GF-D8 (cell line): ENCODE measurements around the gene BTN2A1.
"Not testable (repeated sequence)": the region's sequence is repeated elsewhere in the genome, so short reads cannot be mapped to it uniquely, and the experiment has no call there.

Experiments used
- DNase-seq: peaks from one replicate; lab custom pipeline; 2025; lab: John Stamatoyannopoulos, UW

The BTN2A1 gene

DNA sequence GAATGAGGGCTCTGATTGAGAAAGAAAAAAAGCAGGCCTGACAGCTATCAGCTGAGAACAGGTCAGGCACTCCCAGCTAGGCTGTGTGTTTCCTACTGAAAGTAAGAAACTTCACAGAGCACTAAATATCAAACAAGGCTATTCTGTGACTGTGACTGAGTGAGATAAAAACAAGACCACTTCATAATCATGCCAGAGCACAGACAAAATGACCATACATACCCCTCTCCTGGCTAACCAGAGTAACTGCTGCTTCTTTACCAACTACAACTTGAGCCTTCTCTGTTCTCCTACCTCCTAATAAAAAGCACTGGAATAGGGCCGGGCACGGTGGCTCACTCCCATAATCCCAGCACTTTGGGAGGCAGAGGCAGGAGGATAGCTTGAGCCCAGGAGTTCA is 35.5 kb downstream of the BTN2A1 start:
- peak; percentile 10 for DNase-seq

DNA sequence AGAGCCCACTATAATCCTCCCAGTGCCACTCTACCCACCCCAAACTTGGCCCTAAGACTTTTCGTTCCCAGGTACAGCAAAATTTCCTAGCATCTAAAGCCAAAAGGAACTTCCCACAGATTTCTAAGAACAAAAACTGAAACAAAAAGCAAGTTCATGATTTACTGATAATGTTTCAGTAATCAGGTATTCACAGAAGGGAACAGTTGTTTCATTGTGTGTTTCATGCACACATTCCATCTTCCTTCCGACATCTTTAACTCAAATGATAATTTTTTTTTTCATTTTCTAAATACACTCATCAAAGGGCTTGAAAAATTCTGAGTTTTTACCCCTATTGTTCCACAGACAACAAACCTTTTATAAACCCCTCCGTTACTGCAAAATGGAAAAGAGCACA is 36.4 kb downstream of the BTN2A1 start:
- DNase-seq, result no peak

DNA sequence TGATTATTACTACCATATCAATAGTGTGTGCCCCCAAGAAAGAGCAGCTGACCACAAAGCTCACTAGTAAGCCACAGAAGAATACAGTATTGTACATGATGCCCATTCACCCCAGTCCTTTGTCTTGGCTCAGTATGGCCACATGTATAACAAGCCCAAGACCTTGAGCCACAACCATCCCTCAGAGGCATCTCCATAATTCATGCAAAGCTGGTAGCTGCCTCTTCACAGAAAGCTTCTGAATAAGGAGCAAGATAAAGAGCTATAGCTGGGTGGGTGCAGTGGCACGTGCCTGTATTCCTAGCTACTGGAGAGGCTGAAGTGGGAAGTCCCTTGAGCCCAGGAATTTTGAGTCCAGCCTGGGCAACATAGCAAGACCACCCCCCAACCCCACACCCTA is 37.5 kb downstream of the BTN2A1 start:
- no peak for DNase-seq

DNA sequence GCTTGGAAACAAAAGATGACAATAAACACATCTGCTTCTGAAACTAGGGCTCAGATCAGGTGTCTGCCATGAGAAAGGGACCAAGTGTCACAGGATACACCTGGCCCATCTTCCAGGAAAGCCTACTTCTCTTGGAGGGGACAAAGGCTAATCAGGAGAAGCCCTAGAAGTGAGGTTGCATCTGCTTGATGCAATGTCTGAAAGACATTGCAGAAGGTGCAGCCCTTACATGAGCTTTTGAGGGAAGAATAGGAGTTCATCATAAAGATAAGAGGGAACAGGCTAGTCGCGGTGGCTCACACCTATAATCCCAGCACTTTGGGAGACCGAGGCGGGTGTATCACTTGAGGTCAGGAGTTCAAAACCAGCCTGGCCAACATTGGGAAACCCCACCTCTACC is 39.9 kb downstream of the BTN2A1 start:
- DNase-seq, result no peak

DNA sequence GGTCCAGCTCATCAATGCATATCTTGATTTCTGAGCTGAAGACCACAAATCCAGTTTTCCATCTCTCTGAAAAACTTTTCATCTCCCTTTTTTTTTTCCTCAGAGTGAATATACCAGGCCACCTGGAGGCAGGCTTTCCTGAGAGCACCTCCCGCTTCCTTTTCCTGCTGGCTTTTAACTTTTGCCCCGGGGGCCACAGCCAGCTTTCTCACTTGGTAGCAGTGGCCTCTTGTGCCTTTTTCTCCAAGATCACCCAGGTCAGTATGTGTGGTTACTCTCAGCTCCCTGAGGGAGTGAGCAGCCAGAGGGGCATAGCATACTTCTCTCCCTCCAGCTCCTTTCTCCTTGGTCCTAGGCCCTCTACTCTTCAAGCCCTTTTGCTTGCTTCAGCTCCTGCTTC is 42.3 kb downstream of the BTN2A1 start, which contains the start of gene BTN1A1:
Gene BTN1A1 (plus strand): TSS at position 202 of the 400 bp plus-strand sequence. CDS start 984 bp downstream, outside the sequence.
- DNase-seq, result no peak

DNA sequence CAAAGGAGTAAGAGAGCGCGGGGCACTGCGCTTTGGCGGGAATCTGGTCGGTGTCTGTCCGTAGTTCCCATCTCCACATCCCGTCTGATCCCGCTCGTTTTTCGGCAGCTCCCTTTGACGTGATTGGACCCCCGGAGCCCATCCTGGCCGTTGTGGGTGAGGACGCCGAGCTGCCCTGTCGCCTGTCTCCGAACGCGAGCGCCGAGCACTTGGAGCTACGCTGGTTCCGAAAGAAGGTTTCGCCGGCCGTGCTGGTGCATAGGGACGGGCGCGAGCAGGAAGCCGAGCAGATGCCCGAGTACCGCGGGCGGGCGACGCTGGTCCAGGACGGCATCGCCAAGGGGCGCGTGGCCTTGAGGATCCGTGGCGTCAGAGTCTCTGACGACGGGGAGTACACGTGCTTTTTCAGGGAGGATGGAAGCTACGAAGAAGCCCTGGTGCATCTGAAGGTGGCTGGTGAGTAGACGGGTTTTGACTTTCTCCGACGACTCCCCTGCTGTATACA is 43.8 kb downstream of the BTN2A1 start:
- DNase-seq, result no peak

DNA sequence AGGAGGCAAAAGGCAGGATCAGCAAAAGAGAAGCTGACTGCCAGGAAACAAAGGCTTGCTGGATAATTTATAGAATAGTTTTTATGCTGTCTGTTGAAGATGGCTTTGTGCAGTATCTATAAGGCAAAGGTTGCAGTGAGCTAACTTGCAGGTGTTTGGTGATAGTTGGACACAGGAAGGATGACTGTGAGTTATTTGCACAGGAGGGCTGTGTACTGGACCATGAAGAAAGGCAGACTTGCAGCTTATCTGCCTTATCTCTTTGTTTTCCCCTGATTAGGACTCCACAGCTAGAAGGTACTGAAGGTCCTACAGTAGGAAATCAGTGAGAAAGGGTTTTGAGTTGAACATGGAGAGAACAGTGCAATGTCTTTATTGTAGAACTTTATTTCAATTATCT is 44.4 kb downstream of the BTN2A1 start:
- no peak for DNase-seq

DNA sequence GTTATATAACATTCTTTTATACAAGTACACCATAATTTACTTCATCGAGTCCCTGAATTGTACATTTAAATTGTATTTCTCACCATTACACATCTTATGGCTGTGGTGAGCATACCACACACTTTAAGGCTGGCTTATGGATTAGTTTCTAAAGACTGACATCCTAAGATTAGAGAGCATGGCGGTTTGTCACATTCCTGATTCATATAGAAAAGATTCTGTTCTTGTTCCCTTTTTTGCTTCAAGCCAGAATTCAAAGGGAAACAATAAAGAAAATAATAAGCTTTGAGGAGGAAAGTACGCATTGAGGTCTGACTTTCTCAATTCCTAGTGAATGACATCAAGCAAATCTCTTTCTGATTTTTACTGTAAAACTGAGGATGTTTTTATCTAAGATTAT is 44.9 kb downstream of the BTN2A1 start:
- DNase-seq, result no peak

DNA sequence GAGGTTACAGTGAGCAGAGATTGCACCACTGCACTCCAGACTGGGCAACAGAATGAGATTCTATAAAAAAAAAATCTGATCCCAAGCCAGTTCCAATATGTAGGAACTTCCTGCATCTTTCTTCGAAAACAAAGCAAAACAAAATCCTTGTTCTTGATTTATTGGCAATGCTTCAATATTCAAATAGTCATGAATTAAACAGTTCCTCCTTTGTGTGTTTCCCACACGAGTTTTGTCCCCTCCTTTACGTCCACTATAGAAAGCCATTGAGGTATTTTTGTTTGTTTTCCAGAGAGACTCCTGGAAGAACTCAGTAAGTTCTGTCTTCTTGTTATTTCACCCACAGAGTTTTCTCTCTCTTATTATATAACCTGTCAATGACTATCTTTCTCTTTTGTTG is 49.9 kb downstream of the BTN2A1 start:
- DNase-seq, result no peak

DNA sequence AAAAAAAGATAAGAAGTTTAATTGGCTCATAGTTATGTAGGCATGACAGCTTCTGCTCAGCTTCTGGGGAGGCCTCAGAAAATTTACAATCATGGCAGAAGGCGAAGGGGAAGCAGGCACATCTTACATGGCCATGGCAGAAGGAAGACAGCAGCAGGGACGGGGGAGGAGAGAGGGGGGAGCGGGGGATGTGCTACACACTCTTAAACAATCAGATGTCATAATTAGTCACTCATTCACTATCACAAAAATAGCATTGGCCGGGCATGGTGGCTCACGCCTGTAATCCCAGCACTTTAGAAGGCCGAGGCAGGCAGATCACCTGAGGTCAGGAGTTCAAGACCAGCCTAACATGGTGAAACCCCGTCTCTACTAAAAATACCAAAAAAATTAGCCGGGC is 53.3 kb downstream of the BTN2A1 start:
- not testable (repeated sequence) for DNase-seq

DNA sequence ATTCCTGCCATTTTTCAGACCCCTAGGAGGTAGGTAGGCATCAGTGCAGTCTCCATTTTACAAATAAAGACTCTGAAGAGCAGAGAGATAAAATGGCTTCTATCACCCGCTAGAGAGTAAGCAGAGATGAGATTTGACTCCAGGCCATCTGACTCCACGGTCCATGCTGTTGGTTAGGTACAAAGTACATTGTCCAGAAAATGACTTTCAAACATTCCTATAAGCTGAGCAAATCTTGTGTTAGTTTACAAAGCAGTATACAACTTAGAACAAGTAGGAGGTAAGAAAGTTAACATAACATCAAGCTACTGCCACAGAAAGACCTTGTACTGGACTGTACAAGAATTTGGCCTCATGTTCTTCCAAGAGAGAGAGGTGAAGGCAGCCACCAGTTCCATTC is 57.2 kb downstream of the BTN2A1 start:
- DNase-seq, result no peak

DNA sequence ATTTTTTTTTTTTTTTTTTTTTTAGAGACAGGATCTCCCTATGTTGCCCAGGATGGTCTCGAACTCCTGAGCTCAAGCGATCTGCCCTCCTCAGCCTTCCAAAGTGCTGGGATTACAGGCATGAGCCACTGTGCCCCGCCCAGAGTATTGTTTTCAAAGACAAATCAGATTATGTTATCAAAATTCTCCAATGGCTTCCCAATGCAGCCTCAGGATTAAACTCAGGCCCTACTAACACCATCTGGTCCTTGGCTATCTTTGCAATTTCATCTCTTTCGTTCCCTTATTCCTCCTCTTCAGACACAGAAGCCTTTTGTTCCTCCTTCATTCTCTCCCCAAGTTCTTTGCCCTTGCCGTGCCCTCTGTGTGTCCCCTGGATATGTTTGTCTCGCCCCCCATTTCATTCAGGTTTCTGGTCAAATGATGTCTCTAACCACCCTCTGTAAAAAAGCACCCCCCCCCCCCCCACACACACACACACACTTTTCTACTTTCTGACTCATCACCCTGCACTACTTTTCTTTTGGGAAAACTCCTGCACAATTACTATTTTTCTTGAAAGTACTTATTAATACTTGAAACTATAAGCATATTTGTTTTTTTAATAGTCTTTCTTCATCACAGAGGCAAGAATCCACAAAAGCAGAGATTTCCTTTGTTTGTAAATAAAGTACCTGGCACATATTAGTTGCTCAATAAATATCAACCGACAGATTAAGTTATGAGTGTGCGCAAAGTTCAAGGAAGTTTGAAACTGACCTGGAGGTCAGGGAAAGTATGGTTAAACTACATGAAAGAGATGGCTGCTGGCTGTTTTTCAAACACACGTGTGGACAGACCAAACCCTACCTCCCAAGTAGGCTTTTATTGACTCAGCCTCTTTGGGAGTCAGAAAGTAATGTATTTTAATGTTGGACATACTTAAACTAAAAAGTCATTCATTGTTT is 59.0 kb downstream of the BTN2A1 start:
- DNase-seq, result no peak
